Stimulated activated CD4-positive, alpha-beta T cell treated with anti-CD3 and anti-CD28 coated beads, Interleukin-2, amount 100 ng/mL, for 4 hours (primary cell): ENCODE results near the gene MYRFL.

Source experiments
- DNase-seq: peaks from one replicate; pipeline ENCODE4 v3.0.0-alpha.2; 2020; ENCODE audit warnings: low read depth

The MYRFL gene

GRCh38 chr12:69932676-69933552 lies 107.9 kb downstream of the MYRFL start:
- DNase-seq = no peak

GRCh38 chr12:69934011-69934410 lies 109.0 kb downstream of the MYRFL start:
- DNase-seq = no peak

GRCh38 chr12:69935651-69936100 lies 110.6 kb downstream of the MYRFL start:
- DNase-seq = no peak

DNA sequence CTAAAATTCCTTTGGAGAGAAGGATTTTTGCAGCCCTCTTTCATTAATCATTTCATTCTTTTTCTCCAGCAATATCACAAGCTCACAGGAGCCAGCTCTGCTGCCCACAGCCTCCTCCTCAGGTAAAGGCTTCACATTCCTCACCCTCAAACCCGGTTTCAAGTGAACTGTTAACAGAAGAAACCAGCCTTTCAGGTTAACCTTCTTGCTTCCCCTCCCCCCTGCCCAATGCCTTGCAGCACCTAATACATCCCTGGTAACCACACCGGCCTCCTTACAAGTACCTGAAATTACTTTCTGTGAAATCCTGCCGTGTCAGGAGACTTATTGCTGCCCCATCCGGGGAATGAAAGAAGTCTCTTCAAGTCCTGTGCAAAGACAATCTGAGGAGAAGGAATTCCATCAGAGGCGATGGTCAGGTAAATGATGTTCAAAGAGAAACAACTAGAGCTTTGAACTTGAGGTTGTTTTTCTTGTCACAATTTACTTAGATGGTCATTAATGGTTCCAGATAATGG lies 111.2 kb downstream of the MYRFL start:
- no peak for DNase-seq

GRCh38 chr12:69936766-69937165 lies 111.7 kb downstream of the MYRFL start:
- DNase-seq = no peak

DNA sequence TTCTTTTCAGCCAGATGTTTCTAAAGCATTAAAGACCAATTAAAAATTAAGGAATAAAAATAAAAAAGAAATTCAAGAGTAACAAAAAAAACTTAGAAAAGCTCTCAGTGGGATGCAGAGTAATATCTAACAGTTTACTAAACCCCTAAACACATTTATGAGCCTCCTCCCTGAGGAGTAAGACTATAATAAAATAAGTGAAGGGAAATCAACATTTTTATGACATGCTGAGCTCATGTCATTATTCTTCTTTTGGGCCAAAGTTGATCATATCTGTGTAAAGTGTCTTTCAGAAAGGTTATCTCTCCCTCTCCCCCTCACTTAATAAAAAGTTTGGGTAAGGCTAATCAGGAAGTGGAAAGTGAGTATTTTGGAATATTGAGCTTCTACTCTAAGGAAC lies 122.1 kb downstream of the MYRFL start:
- no peak for DNase-seq

- no peak for DNase-seq
Observed at GRCh38 chr12:69947897-69948296, 122.9 kb downstream of the MYRFL start.

DNA sequence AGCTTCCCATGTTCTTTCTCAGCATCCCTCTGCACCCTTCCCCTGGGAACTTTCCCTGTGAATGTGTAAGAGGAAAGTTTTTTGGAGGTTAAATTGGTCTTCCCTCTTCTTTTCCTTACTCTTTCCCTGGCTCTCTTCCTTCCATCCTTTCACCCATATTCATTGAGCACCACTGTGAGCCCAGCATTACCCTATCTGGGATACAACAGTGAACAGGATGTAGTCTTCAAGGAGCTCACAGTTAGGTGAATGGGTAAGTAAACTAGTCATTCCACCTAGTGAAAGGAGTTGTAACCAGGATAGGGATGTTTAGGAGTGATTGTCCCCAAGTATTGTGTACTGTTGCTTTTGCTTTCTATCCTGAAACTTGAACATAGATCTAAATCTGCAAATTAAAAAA lies 123.8 kb downstream of the MYRFL start:
- no peak for DNase-seq

DNA sequence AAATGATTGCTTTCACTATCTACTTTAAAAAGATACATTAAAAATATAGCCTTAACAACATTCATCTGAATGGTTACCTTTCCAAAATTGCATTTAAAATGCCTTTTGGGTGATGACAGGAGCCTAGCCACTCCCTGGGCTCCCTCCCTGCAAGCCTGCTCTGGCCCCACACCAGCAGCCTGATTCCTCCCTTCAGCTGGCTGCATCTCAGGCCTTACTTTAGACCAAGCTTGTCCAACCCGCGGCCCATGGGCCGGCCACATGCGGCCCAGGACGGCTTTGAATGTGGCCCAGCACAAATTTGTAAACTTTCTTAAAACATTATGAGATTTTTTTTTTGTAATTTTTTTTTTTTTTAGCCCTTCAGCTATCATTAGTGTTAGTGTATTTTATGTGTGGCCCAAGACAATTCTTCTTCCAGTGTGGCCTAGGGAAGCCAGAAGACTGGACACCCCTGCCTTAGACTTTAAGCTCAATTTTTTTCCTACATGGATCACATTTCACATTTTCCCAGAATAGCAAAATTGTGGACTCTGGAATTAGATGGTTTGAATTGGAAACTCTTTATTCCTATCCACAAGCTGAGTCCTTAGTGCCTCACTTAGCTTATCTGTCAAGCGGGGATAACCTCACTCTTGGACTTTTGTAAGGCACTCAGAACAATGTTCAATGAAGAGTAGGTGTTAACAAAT lies 124.4 kb downstream of the MYRFL start:
- DNase-seq = no peak

GRCh38 chr12:69951108-69951507 lies 126.1 kb downstream of the MYRFL start:
- no peak for DNase-seq

- DNase-seq = no peak
Observed at GRCh38 chr12:69952890-69953289, 127.9 kb downstream of the MYRFL start.

DNA sequence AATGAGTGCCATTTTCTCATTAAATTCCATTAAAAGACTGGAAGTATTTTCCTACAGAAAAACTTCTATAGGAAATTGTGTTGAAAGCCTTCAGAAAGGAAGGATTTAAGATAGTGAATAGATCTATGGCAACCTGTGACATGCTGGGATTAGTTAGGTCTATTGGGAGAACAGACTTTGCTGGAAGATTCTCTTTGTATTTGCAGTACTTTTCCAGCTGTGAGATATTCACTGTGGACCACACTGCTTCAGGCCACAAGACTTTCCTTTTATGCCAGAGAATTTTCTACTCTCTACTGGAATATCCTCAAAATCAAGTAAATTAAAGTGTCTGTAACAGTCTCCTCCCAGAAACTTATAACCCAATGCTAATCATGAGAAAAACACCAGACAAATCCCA lies 136.2 kb downstream of the MYRFL start:
- DNase-seq = no peak

DNA sequence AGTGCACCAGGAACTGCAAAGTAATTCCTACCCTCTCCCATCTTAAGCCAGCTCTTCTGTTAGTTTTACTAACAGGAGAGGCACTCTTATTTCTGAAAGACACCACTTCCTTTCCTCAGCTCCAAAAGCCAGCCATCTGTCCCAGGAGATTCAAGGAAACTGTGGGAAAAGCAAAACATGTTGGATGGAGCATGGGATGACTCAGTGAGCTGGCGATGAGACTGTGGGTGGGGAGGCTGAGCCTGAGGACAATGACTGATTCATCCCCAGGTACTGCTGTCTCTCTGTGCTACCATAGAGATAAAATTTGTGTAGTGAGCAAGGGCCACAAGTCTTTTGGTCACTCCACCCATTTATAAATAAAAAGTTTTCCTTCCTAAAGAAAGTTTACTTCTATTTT lies 141.4 kb downstream of the MYRFL start:
- DNase-seq = no peak

GRCh38 chr12:69966839-69967238 lies 141.8 kb downstream of the MYRFL start:
- DNase-seq = no peak

DNA sequence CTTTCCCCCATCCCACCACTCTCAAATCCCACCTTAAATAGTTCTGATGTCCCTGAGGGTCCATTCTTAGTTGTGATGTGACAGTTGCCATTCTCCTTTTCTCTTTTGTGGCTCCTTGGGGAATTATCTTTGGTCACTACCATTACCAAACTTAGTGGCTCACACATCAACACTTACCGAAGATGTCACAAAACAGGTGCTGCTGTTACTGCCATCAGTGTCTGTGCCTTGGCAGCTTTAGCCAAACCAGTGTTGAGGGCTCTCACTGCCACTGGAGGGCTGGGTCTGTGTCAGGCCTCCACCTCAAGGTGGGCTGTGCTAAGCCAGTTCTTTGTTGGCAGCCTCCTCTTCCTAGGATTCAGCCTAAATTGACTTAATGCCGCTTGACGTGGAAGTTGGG lies 144.0 kb downstream of the MYRFL start:
- DNase-seq = no peak

DNA sequence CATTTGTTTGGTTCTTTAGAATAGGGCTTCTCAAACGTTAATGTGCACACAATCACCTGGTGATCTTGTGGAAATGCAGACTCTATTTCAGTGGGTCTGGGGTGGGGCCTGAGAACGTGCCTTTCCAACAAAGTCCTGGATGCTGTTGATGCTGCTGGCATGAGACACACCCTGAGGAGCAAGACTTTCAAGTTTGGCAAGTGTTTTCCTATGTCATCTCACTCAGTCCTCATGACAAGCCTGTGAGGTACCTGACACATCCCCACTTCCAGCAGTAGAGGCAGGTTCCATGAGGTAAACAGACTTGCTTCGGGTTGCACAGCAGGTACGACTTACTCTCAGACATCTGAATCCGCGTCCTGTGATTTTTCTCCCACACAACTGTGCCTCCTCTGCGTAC lies 147.1 kb downstream of the MYRFL start:
- DNase-seq = no peak

DNA sequence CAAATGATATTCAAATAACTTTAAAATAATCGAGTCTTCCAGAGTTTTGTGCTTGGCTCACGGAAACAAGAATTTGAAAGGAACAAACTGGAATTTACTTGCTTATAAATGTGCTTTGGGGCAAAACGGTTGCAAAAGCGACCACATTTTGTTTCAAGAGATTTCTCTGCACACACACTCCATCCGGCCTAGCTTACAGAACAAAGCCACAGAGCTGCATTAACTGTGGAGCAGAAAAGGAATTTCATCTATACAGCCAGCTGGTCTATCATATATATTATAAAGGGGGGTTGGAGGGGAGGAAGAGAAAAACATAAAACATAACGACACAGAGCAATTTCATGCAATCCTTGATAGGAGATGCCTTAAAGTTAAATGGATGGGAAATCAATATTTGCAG lies 153.0 kb downstream of the MYRFL start:
- DNase-seq = no peak

DNA sequence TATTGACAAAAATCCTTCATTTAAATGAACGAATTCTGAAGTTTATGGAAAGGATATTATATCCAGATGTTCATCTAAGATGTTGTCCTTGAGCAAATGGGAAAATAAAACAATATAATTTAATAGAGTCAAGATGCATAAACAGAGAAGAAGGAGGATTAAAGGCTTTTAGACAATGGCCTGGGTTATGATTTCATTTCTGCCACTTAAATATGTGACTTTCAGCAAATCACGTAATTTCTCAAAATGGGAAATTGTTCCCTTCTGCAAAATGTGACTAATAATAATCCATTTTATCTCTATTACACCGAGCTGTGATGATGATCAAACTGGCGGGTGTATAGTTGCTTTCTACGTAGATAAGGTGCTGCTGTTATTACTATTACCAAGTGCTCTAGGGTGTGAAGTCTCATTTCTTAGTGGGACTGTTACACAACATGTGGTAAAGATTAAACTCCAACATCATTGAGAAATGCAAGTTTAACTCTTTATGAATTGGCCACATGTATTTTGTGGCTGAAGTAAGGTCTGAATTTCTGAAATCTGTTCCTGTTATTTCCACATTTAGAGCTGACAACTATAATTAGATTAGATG lies 157.0 kb downstream of the MYRFL start:
- no peak for DNase-seq

GRCh38 chr12:69984241-69984640 lies 159.2 kb downstream of the MYRFL start:
- no peak for DNase-seq

DNA sequence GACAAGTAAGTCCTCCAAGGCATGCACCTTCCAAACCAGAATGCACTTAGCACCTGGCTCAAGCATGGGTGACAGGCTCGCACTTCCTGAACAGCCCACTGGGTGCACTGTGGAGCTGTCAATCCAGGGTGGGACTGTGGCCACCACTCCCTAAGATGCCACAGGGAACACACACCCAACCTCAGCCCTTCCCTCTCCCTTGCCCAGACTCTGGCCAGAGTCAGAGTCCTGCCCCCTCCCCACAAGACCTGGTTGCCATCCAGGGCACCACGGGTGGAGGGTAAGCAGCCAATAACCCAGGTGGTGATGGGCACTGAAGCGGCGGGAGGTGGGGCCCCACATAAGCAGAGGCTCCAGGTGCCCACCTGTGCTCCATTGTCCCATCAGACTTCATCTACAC lies 160.6 kb downstream of the MYRFL start:
- DNase-seq = no peak

- DNase-seq = no peak
Observed at GRCh38 chr12:69986114-69986513, 161.1 kb downstream of the MYRFL start.

DNA sequence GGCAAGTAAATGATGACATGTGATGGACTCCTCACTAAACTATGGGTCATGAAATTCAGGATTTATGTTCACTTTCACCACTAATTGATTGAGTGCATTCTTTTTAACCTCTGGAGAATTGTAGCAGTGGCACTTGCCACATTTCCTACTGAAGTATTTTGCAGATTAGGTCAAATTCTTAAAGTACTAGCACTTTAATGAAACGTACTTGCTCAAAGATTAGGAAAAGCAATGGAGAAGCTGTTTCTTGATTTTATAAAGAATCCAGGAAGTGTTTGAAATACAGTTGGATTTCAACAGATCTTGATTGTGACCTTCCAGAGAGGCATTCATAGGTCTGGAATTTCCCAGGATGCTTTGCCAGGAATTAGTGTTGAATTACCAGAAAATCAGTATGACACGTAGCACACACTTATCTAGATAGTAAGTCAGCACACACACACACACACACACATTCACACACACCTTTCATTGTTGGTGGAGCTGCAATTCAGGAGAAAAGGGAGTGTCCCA lies 162.6 kb downstream of the MYRFL start:
- no peak for DNase-seq
